HUES64 (cell line): ENCODE data around the gene C13orf46.
"Not testable (repeated sequence)": the region's sequence is repeated elsewhere in the genome, so short reads cannot be mapped to it uniquely, and the experiment has no call there.

Experiments used
- H3K27ac ChIP-seq: 2 replicates; pipeline ENCODE4 v1.7.0; 2013; ENCODE audit warnings: low read depth, low read length, inconsistent platforms
- H3K27me3 ChIP-seq: 2 replicates; pipeline ENCODE4 v1.6.1; 2013; ENCODE audit warnings: mild to moderate bottlenecking, low read length; ENCODE audit not compliant: insufficient read depth
- H3K36me3 ChIP-seq: 2 replicates; pipeline ENCODE4 v1.6.1; 2013; ENCODE audit warnings: mild to moderate bottlenecking, low read length; ENCODE audit not compliant: insufficient read depth
- H3K4me1 ChIP-seq: 2 replicates; pipeline ENCODE4 v1.6.1; 2013; ENCODE audit warnings: mild to moderate bottlenecking, low read length, moderate library complexity; ENCODE audit not compliant: insufficient read depth
- H3K4me3 ChIP-seq: 2 replicates; pipeline ENCODE4 v1.5.1; 2013; ENCODE audit warnings: mild to moderate bottlenecking, low read length, moderate library complexity
- H3K9ac ChIP-seq: 2 replicates; pipeline ENCODE4 v1.6.1; 2013; ENCODE audit warnings: mild to moderate bottlenecking, low read depth, low read length
- H3K9me3 ChIP-seq: 2 replicates; pipeline ENCODE4 v1.6.1; 2013; ENCODE audit warnings: low read depth, low read length; ENCODE audit not compliant: insufficient read depth
- WGBS: fragments of 150-250, 120-280 bp; methylation state at CpG from one replicate; pipeline ENCODE4 v1.1.7; 2013; ENCODE audit warnings: missing lambda C conversion rate; 5-methylcytosine and 5-hydroxymethylcytosine counted together

Gene C13orf46

DNA sequence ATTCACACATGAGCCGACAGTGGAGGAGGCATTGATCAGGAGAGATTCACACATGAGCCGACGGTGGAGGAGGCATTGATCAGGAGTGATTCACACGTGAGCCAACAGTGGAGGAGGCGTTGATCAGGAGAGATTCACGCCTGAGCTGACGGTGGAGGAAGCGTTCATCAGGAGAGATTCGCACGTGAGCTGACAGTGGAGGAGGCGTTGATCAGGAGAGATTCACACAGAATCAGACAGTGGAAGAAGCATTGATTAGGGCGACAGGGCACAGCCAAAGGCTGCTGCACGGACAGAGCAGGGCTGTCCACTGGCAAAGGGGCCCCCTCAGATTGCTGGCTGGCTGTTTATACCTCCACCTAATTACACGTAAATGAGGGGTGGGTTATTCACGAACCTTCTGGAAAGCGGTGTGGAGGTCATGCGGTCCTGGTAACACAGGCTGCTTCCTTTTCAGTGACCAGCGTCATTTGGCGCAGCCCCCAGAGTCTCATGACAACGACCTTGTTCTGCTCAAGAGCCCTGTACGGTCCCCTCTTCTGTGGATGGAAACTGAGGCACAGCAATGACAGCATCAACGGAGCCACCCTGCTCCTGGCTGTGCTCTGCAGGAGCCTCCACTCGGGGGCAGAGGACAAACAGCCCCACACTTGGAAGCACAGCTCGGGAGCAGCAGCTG, 59.4 kb downstream of the C13orf46 start:
- Histone ChIP-seq H3K9me3 (no peaks in the 10 kb centered on the region), H3K4me1 (no peaks in the 10 kb centered on the region), H3K4me3 (no peak overlapping the region), H3K36me3 (no peaks in the 10 kb centered on the region), H3K27ac (no peak overlapping the region), H3K9ac (no peak overlapping the region), H3K27me3 (no peaks in the 10 kb centered on the region)
- WGBS: 90% methylated on average over 24 of the region's 24 CpGs

DNA sequence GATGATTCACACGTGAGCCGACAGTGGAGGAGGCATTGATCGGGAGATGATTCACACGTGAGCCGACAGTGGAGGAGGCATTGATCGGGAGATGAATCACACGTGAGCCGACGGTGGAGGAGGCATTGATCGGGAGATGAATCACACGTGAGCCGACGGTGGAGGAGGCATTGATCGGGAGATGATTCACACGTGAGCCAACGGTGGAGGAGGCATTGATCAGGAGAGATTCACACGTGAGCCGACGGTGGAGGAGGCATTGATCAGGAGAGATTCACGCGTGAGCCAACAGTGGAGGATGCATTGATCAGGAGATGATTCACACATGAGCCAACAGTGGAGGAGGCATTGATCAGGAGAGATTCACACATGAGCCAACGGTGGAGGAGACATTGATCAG, 60.0 kb downstream of the C13orf46 start:
- WGBS: 95% methylated on average over 22 of the region's 22 CpGs
- not testable (repeated sequence) for H3K27me3 ChIP-seq, H3K4me1 ChIP-seq

DNA sequence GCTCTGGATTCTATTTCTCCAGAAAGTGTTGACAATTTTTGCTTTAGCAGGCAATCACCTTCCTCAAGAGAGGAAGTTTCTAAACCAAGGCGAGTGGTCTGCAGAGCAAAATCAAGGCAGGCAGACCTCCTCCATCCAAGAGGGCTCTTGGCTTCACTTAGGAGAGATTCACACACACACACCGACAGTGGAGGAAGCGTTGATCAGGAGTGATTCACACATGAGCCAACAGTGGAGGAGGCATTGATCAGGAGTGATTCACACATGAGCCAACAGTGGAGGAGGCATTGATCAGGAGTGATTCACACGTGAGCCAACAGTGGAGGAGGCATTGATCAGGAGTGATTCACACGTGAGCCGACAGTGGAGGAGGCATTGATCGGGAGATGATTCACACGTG, 60.5 kb downstream of the C13orf46 start:
- H3K27ac ChIP-seq, H3K4me1 ChIP-seq, H3K36me3 ChIP-seq, H3K4me3 ChIP-seq, H3K9ac ChIP-seq, H3K27me3 ChIP-seq, H3K9me3 ChIP-seq: not testable (repeated sequence)
- WGBS: 80% methylated on average over 8 of the region's 8 CpGs

More for the DNA sequence above, 60.0 kb downstream of the C13orf46 start:
- H3K36me3 ChIP-seq, H3K9ac ChIP-seq, H3K9me3 ChIP-seq, H3K4me3 ChIP-seq, H3K27ac ChIP-seq: not testable (repeated sequence)

DNA sequence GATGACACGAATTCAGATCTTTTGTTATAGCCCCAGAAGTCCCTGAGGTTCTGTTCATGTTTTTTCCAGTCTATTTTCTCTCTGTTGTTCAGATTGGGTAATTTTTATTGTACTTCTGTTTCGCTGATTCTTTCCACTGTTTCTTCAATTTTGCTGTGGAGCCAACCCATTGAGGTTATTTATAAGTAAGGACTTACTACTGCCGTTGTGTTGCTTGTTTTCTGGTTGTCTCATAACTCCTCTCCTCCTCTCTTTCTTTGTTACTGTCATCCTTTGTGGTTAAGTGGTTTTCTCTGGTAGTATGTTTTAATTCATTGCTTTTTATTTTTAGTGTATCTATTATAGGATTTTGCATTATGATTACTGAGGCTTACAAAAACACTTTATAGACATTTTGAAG, 61.3 kb downstream of the C13orf46 start:
- WGBS: 72% methylated on average over 2 of the region's 3 CpGs
- H3K27ac ChIP-seq: no peak overlapping the region

DNA sequence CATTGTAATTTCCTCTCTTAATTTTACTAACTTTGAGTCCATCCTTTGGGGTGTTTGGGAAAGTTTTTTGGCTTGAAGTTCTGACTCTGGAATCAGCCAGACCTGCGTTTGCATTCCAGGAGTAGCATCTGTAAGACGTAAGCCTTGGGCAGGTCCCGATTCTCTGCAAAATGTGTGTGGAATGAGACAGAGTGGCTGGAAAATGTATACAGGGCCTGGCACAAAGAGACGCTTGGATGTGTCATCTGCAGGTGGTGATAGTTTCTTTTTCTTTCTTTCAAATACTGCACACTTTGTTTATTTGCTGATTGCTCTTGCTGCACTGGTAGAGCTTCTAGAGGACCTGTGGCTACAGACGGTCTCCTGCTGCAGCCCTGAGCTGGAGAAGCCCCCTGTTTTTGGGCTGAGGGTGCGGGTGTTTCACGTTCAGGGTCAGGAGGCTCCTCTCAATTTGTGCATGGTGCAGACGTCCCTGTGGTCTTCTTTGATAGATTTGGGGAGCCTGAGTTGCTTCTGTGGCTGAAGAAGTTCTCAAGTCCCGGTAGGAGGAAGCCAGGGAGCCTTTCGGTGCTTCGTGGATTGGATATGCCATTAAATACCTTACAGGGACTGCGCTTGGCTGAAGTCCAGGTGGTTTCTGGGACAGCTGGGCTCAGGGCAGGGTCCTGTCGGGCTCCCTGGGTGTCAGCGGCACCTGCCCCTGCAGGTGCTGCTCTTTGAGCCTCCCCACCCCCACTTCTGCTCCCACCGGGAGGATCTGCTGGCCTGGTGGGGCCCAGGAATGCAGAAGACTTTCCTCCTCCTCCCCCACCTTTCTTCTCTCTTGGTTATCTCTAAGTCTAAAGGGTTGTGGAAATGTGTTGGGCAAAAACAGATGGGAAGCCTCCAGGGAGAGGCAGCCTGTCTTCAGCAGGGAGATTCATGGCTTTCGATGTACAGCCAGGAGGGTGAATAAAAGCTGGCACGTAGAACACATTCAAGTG, 66.0 kb downstream of the C13orf46 start:
- no peak overlapping the region for H3K27ac ChIP-seq
- no peaks in the 10 kb centered on the region for H3K9me3 ChIP-seq
- H3K4me3 ChIP-seq: no peak overlapping the region
- H3K36me3 ChIP-seq: no peaks in the 10 kb centered on the region
- peaks cover 7% of the 10 kb centered on the region; the same call in 1 of the 2 replicates for H3K4me1 ChIP-seq
- H3K27me3 ChIP-seq: no peaks in the 10 kb centered on the region
- WGBS: 82% methylated on average over 17 of the region's 17 CpGs
- no peak overlapping the region for H3K9ac ChIP-seq

More for the DNA sequence above, 61.3 kb downstream of the C13orf46 start:
- no peaks in the 10 kb centered on the region for H3K27me3 ChIP-seq
- H3K9ac ChIP-seq: no peak overlapping the region
- H3K36me3 ChIP-seq: no peaks in the 10 kb centered on the region
- H3K4me3 ChIP-seq: no peak overlapping the region
- H3K9me3 ChIP-seq: no peaks in the 10 kb centered on the region
- peaks cover 7% of the 10 kb centered on the region; the same call in 1 of the 2 replicates for H3K4me1 ChIP-seq

DNA sequence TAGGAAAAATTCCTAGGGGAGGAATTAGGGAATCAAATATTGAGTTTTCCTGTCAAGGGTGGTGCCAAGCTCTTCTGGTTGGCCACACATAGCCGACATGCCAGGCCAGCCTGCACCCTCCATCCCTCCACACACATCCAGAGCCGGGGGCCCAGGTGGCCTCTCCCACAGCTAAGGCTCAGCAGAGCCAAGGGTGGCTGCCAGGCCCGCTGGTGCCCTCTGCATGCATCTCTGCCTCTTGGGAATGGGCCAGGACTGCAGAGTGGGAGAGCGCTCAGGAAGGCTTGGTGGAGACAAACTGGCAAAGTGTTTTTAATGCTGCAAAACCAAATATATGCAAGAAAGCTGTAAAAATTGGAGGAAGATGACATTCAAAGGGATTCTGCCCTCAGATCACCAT, 67.3 kb downstream of the C13orf46 start:
- Histone ChIP-seq H3K36me3 (no peaks in the 10 kb centered on the region), H3K4me3 (no peak overlapping the region), H3K4me1 (peaks cover 7% of the 10 kb centered on the region; the same call in 1 of the 2 replicates), H3K27me3 (no peaks in the 10 kb centered on the region), H3K27ac (no peak overlapping the region), H3K9ac (no peak overlapping the region), H3K9me3 (no peaks in the 10 kb centered on the region)
- whole genome bisulfite sequencing: 92% methylated on average over 4 of the region's 4 CpGs

DNA sequence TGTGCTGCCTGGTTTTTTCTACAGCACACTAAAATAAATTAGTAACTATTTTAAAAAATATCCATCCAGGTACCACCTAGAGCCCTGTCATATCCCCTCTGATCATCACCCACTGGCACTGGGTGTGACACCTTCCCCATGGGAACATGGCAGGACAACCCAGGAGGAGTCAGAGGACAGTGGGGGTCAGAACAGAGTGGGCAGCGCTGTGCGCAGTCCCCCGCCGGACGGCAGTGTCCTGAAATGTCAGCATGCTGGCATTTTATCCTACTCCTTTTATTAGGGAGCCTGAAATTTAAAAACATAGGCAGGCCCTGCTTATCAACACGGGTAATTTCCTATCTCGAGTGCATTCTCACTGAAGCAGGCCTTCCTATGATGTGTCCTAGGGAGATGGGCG, 67.9 kb downstream of the C13orf46 start:
- WGBS: 96% methylated on average over 8 of the region's 8 CpGs
- H3K4me3 ChIP-seq: no peak overlapping the region
- no peaks in the 10 kb centered on the region for H3K27me3 ChIP-seq
- H3K36me3 ChIP-seq: no peaks in the 10 kb centered on the region
- no peak overlapping the region for H3K9ac ChIP-seq
- no peaks in the 10 kb centered on the region for H3K9me3 ChIP-seq
- H3K4me1 ChIP-seq: peaks cover 7% of the 10 kb centered on the region; the same call in 1 of the 2 replicates
- H3K27ac ChIP-seq: no peak overlapping the region

DNA sequence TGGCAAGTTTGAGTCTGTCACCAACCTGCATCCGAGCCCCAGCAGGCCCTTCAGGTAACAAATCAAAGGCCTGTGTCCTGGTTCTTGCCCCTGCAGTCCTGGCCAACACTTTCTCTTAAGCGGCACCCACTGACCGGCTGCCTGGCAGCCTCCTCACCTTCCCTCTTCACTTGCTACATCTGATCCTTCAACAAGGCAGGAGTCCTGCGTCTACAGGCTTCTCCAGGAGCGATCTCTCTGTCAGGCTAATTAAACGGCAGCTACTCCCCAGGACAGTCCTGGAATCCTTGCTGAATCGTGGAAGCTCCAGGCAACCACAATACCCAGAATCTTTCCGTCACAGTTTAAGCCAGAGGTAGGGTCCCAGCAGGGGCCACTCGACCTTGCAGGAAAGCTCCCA, 68.9 kb downstream of the C13orf46 start:
- Histone ChIP-seq H3K27ac (no peak overlapping the region), H3K4me1 (peaks cover 7% of the 10 kb centered on the region; the same call in 1 of the 2 replicates), H3K36me3 (no peaks in the 10 kb centered on the region), H3K27me3 (no peaks in the 10 kb centered on the region), H3K9me3 (no peaks in the 10 kb centered on the region), H3K4me3 (no peak overlapping the region), H3K9ac (no peak overlapping the region)
- WGBS: 89% methylated on average over 9 of the region's 9 CpGs

DNA sequence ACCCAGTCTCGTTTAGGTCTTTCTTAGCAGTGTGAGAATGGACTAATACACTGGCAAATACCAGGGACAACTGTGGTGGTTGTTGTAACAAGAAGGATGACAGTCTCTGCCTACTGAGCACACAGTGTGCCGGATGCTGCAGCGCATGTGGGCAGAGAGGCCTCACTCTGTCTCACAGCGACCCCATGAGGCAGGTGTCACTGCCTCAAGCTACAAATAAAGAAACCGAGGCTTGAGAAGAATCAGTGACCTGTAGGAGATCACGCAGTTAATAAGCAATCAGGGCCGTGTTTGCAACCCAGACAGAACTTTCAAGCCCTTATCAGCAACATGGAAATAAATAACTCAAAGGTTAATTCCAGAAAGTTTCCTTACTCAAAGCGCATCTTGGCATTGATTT, 69.5 kb downstream of the C13orf46 start:
- H3K4me3 ChIP-seq: no peak overlapping the region
- no peaks in the 10 kb centered on the region for H3K9me3 ChIP-seq
- H3K4me1 ChIP-seq: peaks cover 7% of the 10 kb centered on the region; the same call in 1 of the 2 replicates
- WGBS: 63% methylated on average over 8 of the region's 8 CpGs
- H3K27ac ChIP-seq: no peak overlapping the region
- H3K27me3 ChIP-seq: no peaks in the 10 kb centered on the region
- H3K9ac ChIP-seq: no peak overlapping the region
- H3K36me3 ChIP-seq: no peaks in the 10 kb centered on the region

DNA sequence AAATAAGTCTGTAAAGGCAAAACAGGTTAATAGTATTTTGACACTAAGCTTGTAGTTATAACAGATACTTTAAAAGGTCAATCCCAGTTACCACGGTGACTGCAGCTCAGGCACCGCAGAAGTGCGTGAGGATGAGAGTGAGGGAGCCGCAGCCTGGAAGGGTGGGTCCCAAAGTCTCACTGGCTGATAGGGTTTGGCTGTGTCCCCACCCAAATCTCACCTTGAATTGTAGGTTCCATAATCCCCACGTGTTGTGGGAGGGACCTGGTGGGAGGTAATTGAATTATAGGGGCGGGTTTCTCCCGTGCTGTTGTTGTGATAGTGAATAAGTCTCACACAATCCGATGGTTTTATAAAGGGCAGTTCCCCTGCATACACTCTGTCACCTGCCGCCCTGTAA, 70.0 kb downstream of the C13orf46 start:
- no peak overlapping the region for H3K9ac ChIP-seq
- WGBS: 86% methylated on average over 9 of the region's 9 CpGs
- H3K36me3 ChIP-seq: no peaks in the 10 kb centered on the region
- no peak overlapping the region for H3K27ac ChIP-seq
- no peaks in the 10 kb centered on the region for H3K9me3 ChIP-seq
- H3K4me1 ChIP-seq: peaks cover 7% of the 10 kb centered on the region; the same call in 1 of the 2 replicates
- no peak overlapping the region for H3K4me3 ChIP-seq
- no peaks in the 10 kb centered on the region for H3K27me3 ChIP-seq
